Cortex of kidney (tissue), 1 donor: ENCODE results near the gene SNRPA1.

Source experiments
- DNase-seq: peaks from one replicate; lab custom pipeline; 2025; lab: John Stamatoyannopoulos, UW

Gene SNRPA1

DNA sequence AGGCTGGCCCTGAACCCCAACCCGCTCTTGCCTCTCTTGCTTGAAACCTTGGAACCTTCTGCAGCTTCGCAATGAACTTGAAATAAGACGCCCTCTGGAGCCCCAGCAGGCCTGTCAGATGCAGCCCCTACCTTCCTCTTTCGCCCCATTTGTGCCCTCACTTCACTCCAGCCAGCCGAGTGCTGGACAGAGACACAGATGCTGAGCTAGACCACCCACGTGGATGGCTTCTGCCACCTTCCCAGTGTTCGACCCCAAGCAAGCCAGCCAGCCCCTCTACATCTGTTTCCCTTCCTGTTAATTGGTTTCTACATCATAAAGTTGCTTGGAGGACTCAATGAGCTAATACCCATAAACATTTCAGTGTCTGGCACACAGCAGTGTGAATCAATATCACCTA is 23.8 kb upstream of the SNRPA1 start:
- DNase-seq: no peak

DNA sequence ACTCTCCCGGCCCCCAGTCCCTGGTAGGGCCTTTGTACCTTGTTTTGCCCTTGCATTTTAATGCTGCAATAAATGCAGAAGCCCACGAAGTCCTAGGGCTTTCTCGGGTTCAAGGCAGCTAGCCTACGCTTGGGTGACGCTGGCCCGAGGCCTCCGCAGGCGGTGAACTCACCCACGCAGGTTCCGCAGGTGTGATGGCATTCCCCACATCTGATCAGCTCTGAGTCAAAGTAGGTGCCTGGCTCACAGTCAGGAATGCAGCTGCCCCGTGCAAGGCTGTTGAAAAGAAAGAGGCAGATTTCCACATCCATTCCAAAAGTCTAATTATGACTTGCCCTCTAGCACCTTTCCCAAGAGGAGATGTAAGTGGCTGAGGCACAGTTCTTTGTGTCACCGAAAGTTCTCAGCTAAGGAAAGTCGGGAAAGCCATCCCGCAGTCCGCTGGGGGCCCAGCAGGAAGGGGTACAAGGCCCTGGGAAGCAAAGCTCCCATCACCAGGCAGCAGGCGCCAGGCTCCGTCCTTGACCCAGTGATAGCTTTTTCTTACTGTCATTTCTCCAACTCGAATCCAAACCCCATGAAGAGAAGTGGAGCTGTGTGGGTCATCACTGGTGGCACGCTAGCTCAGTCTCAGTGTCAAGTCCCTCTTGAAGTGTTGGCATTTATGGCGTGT is 23.2 kb upstream of the SNRPA1 start:
- no peak for DNase-seq

DNA sequence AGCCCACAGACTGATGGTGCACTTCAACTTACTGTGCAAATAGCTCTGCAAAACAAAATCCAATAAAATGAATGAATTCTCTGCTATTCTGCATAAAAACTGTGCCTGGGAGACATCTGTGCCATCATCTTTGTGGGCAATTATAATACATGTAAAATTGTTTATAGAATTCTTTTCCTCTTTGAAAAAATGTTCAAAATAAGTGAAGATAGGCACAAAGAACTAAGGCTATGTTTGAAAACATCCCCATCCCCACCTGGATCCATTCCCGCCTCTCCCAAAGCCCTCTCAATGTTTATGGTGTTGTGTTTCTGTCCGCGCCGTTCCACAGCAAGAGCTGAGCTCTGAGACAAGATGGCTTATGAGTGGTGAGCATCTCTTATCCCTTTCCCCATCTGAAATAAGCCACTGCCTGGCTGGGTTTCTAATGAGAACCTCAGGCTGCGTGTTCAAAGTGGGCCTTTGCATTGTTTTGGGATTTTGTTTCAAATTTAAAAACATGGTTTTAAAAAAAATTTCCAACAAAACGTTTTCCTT is 22.4 kb upstream of the SNRPA1 start:
- DNase-seq: no peak

DNA sequence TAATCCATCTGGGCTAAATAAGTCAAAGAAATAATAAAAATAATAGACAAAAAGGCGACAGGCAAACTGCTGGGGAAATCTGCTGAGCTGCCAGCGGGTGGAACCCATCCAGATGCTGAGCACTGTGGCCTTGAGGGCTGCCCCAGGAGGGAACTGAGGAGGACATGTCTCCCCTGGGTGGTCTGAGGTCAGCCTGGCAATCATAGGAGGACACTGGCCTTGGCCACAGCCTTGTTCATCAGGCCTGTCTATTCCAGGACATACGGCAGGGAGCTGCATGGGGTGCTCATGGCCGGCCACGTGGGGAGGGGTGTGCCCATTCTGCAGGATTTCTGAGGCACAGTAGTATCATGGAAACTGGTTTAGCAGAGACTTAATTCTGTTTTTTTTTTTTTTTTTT is 21.5 kb upstream of the SNRPA1 start:
- no peak for DNase-seq

DNA sequence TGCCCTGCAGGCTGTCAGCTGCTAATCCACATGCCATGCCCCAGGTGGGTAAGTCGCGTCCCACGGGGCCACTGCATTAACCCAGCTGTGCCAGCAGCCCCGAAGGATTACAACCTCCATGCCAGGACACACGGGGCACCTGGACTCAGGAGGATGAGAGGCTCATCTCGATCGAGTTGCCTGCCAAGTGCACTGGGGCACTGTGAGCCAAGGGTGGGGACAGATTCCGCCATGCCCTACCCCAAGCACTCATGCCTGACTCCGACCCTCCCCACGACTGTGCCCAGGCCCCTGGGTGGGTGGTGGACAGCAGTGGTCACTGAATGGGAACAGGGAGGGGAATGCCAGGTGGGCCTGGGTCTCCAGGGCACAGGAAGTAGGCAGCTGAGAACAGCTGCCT is 20.7 kb upstream of the SNRPA1 start:
- no peak for DNase-seq

DNA sequence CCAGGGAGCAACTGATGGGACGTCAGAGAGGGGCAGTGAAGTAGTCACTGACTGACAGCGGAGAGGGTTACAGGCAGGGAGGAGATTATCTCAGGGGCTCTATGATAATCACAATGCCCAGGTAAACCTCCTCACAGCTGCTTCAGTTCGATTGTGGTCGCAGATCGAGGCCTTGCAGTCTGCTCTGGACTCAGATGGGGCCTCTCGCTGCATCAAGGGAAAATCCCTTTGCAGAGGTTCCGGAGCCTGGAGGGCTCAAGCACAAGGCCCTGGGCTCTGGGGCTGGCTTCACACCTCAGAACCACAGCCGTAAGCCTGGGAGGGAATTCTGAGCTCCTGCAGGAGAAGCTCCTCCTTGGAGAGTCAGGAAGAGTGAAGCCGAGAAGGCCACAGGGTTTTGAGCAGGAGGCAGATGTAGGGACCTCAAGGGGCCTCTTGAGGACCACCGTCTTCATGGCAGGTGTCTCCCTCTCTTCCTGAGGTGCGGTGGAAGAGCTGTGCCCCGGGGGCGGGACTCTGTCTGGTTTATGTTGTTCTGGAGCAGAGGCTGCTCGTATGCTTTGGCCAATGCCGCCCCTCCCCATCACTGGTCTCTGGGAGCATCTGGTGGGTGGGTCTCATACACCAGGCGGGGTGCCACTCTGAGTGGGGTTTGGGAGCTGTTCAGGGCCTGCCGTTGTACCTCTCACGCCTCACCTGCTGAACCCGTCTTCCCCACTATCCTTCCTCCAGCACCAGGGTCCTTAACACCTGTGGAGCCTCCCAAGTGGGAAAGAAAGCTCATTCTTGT is 19.5 kb upstream of the SNRPA1 start:
- DNase-seq: no peak

DNA sequence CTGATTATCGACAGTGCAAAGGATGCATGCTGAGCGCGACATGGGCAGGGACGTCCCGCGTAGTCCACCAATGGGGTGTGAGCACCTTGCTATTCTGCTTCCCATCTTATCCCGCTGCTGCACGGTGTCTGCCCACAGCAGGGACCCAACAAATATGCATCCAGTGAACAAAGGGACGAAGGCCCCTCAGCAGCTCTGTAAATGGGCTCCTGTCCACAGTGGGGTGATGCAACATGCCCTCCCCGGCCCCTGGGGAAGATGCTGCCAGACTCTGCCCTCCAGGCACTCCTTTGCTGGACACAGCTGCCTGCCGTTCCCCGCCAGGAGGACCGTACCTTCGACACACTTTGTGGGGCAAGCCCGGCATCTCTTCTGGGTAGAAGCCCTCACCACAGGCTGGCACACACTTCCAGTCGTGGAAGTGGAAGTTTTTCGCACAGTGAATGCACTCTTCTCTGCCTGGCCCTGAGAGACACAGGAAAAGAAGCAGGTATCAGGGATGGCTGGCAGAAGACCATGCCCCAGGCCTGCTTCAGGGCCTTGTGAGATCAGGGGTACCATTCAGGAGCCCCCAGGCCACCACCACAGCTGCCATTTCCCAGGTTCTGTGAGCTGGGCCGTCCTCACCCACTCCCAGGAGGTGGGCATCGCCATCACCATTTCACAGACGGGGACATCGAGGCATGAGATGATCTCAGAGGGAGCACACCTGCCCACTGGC is 18.2 kb upstream of the SNRPA1 start:
- DNase-seq: no peak

DNA sequence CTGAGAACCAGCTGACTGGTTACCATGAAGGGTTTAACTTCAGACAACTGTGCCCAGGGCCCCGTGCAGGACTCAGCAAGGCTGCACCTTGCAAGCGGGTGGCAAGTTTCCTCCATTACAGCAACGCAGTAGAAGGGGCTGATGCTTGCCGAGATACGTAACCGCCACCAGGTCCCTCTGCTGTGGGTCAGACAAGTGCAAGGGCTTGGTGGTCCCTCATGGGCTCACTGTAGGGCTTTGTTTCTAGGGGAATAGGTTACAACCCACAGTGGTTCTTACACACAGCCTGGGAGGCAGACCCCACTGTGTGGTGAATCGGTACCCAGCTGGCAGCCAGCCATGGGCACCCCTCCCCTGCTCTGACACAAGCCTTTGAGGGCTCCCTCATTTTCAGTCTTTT is 15.5 kb upstream of the SNRPA1 start:
- DNase-seq: no peak

DNA sequence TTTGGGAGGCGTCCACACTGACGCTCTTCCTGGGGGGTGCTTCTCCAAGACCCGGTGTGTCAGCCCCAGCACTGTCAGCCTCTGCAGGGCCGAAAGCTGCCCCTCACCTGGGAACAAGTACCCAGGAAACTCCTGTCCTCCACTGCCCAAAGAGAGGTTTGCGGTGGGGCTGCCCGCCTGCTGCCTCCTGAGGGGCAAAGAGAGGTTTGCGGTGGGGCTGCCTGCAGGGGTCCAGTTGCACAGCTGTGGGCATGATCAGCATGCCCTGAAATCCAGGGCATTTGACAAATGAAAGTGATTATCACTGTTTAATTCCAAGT is 15.1 kb upstream of the SNRPA1 start:
- DNase-seq: no peak

DNA sequence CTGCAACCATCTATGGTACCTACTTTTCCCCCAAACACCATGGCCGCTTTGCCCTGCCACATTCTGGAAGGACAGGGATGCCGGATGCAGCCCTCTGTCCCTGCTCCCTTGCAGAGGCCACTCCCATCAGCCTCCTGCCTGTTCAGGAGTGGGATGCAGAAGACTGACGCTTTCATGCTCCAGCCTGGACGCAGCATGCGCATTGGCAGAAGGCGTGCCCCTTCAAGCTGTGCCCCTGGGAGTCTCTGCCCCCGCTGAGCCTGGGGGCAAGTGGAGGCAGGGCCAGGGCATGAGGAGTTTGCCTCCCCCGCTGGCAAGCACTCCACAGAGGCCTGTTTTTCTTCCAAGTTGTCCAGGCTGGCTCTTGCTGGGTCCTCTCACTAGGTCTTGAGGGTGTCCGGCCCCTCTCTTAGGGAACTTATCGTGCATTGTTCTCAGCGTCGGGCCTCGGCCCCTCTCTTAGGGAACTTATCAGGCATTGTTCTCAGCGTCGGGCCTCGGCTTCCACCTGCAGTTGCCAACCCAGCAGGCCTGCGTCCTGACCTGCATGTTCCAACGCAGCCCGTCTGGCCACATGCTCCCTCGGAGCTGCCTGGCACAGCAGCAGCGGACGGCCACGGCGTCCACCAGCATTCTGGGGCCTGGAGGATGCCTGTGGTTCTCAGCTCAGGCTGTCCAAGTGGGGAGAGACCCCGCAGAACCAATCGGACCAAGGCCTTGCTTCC is 14.6 kb upstream of the SNRPA1 start:
- DNase-seq: no peak

DNA sequence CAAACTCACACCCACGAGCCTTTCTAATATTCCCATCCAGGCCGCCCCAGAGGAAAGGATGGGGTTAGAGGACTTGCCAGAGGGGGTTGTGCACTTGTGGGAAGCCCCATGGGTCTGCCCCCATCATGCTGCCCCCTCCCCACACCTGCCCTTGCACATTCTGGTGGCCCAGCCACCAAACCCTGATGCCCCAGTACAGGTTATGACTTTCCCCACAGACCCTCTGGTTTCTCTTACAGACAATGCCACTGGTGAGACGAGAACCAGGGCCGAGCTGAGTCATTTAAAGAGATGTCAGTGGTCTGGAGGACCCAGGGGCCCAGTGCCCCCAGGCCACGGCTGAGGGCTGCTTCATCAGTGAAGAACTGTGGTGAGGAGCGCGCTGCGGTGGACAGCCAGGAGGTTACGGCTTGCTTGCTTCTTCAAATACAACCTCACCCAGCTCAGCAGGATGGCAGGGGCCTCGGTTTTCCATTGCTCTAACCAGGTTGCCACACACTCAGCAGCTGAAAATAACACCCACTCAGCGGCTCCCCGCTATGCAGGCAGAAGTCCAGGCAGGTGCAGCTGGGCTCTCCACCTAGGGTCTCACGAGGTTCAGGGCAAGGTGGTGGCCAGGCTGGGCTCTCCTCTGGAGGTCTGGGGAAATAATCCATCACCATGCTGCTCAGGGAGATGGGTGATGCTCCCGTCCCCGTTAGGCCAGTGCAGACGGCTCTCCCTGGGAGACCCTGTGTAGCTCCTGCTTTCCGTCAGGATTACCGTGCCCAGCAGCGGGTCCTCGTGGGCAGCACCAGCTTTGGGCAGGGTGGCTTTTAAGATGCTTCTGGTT is 13.8 kb upstream of the SNRPA1 start:
- no peak for DNase-seq

DNA sequence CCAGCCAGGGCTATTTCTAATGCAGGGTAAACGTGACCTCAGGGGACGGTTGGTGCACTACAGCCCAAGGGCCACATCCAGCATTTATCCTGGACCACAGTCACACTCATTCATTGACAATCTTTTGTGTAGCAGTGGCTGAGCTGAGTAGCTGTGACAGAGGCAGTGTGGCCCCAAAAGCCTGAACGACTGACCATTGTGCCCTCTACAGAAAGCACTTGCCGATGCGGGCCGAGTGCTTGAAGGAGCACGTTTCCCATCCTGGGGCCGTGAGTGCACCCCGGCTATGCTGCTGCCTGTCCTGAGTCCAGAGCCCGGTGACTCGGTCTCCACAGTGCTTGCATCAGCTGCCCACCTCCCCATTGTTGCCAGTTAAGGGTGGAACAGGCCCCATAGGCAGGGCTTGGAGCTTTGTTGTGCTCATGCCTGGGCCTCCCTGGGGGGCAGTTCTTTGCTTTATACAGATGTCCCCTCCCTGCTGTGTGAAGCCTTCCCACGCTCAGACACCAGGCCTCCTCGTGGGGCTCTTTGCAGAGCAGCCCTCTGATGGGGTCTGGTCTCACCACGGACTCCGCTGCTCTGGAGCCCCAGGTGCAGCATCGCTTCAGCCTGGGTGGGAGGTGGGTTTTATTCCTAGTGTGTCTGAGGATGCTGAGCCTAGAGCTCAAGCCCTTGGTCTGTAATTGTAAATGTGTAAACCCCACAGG is 13.0 kb upstream of the SNRPA1 start:
- no peak for DNase-seq

DNA sequence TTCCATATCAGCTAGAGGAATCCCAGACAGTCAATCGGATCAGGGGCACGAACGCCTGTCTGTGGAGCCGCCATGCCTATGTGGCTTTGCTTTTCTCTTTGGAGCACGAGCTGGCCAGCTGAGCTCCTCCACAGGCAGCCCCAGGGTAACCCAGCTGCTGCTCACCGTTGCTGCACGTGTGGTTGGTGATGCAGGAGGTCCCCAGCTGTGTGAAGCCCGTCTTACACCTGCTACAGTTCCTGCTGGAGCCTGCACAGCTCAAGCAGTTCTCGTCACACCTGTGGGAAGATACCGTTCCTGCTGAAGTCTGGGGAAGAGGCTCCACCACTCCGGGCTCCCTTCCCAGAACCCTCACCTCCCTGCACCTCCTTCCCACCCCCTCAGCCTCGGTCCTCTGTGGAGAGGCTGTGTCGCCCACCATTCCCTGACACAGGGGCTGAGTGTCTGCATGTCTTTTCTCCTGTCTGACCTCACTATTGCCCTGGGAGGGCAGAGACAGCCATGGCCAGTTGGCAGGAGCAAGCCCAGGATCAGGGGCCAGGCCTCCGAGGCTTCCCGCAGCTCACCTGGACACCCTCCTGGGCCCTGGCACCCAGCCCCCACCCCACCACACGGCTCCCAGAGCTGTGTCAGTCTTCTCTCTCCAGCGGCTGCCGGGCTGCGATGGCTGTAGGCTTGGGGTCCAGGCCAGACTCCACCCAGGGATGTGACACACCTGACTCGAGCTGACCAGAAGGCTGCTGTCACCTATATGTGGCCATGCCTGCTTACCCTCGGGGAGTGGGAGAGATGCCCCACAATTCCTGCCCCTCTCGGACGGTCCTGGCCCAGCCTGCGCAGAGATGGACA is 12.2 kb upstream of the SNRPA1 start:
- DNase-seq: no peak

DNA sequence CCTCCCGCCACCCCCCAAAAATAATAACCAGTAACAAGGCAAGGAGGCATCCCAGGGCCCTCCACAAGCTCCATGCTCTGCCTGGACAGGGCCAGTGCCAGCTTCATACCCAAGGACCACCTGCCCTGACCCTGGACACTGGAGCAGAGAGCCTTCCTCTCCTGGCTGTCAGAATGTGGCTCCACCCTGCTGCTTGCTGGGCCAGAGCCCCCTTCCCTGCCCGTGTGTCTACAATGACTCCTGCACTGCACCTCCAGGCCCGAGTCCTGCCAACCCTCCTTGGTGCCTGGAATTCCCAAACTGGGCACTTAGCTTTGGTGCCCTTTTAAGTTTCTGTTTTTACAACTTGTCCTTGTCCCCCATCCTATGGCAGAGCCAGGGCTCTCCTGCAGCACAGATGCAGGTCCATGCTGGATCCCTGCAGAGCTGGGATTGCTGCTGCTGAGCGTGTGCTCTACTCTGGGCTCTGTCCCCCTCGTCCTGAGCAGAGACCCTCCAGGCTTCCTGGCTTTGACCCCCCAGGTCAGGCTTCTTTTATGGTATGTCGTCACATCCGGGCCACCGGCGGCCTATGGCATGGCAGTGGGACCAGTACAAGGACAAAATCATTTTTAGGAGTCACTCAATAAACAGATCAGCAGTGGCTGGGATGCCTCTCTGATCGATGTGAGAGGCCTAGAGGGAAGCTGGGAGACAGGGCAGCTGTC is 11.4 kb upstream of the SNRPA1 start:
- DNase-seq: no peak

DNA sequence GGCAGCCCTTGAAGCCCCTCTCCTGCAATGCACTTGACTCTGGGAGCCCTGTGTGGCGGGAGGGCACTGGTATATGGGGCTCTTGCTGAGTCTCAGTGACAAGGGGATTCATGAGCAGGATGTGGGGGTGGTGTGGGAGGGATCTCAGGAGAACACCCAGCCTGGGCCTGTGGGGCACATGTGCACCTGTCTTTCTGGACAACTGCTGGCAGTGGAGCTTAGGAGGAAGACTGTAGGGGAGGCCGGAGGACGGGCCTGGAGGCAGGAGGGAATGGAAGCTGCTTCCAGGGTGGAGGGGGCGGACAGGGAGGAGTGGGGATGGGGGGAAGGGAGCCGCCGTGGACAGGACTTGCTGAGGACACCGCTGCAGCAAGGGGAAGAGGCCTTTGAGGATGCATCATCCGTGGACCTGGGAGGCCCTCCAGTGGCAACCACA is 10.8 kb upstream of the SNRPA1 start:
- DNase-seq: no peak

DNA sequence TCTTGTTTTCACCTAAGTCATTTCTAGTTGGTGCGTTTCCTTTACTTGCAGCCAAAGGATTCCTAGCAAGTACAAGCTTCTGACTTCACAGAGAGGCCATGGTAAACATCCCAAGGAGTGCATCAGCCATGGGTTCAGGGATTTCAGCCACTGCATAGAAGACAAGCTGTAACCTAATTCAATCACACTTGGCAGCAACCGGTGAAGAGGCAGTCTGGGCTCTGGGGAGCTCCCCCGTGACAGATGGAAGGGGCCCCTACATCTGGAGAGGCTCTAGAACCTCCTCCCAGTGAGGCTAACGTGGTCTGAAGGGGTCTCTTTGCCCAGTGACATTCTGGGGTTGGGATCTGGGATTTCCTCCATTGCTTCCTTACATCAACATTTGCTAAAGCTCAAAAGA is 8.4 kb upstream of the SNRPA1 start:
- no peak for DNase-seq

DNA sequence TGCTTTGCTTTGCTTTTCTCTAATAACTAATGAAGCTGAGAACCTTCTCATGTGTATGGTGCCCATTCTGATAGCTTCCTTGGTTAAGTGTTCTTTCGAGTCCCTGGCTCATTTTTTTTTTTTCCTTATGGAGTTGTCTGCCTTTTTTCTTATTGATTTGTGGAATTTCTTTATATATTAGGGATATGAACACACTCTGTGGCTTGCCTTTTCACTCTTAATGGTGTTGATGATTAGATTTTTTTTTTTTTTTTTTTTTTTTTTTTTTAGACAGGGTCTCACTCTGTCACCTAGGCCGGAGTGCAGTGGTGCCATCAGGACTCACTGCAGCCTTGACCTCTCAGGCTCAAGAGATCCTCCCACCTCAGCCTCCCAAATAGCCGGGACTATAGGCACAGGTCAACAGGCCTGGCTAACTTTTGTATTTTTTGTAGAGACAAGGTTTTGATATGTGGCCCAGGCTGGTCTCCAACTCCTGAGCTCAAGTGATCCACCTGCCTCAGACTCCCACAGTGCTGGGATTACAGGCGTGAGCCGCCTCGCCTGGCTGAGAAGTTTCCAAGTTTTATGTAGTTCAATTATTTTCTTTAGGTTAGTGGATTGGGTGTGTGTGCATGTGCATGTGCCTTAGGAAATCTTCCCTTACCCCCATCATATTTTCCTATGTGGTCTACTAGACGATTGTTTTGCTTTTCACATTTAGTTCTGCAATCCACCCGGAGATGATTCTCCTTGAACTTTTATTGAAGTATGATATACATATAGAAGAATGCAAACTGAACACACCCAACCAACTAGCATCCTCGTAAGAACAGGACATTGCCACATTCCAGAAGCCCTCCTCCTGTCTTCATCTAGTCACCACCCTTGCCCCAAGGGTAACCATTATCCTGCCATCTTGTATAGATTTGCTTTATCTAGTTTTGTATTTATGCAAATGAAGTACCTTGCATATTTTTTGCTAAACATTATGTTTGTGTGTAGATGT is 1.7 kb upstream of the SNRPA1 start:
- DNase-seq: no peak

DNA sequence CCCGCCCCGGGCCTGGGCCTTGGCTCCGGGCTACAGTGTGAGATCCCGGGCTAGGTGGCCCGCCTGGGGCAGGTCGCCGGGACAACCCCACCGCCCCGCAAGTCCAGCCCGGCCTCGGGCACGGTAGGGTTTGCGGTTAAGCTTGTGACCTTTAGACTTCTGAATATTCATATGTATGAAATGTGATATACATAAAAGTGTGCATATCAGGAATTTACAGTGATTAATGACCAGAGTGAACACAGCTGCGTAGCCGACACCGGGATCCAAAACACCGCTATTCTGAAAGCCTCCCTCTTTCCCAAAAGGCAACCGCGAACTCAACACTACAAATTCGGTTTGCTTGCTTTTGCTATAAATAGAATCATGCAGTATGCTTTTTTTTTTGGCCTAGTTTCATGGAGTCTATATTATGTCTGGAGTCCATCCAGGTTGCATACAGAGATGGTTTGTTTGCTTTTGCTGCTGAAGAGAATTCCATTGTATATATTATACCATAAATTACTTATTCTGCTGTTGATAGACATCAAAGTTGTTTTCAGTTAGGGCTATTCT is 636 bp upstream of the SNRPA1 start:
- no peak for DNase-seq
